CD14-positive monocyte (primary cell): Measurements from ENCODE around the gene SIK3. TPM values are rescaled to one million over a fixed set of nuclear protein-coding genes. Genes with fewer than 3 reads are reported as not detected.
A peak's percentile ranks its signal among the peaks of the same experiment; 100 is the strongest.

ENCODE experiments used
- DNase-seq, 3 donors: peaks; one replicate each; pipeline ENCODE4 v3.0.0-alpha.2; 2011 to 2022
- H2AFZ ChIP-seq: 2 replicates; pipeline ENCODE4 v1.6.0; 2012; ENCODE audit warnings: mild to moderate bottlenecking, low read depth, low read length, inconsistent platforms; ENCODE audit not compliant: insufficient read depth, poor library complexity, severe bottlenecking
- H3K27ac ChIP-seq, 2 donors: 1 replicate in 1 of 2; 2 replicates in 1 of 2; pipeline ENCODE4 v1.5.1; 2012 to 2013; ENCODE audit warnings: low read length in 2 of 2, control low read depth in 1 of 2, inconsistent platforms in 1 of 2, low read depth in 1 of 2, mild to moderate bottlenecking in 1 of 2
- H3K27me3 ChIP-seq, 2 donors: one replicate each; pipeline versions ENCODE4 v1.6.0 to v1.6.1; 2011 to 2013; ENCODE audit warnings: low read length in 2 of 2; ENCODE audit not compliant: control insufficient read depth in 2 of 2, insufficient read depth in 2 of 2
- H3K36me3 ChIP-seq, 2 donors: replicated peaks in 1 of 2; 1 replicate in 1 of 2; 2 replicates in 1 of 2; pipeline versions ENCODE4 v1.5.1 to v1.6.1; 2012 to 2013; ENCODE audit warnings: low read length in 2 of 2, control low read depth in 1 of 2, inconsistent platforms in 1 of 2, mild to moderate bottlenecking in 1 of 2; ENCODE audit not compliant: insufficient read depth in 2 of 2, control insufficient read depth in 1 of 2
- H3K4me1 ChIP-seq, 2 donors: 1 replicate in 1 of 2; 2 replicates in 1 of 2; pipeline versions ENCODE4 v1.5.1 to v1.6.1; 2012 to 2013; ENCODE audit warnings: low read length in 2 of 2, control low read depth in 1 of 2, inconsistent platforms in 1 of 2, mild to moderate bottlenecking in 1 of 2, moderate library complexity in 1 of 2; ENCODE audit not compliant: insufficient read depth in 2 of 2, control insufficient read depth in 1 of 2
- H3K4me2 ChIP-seq: replicated peaks from 2 replicates; pipeline ENCODE3; 2012; ENCODE audit warnings: low read length, moderate library complexity, mild to moderate bottlenecking; ENCODE audit not compliant: poor library complexity, severe bottlenecking; ENCODE audit errors: extremely low read depth
- H3K4me3 ChIP-seq, 3 experiments: fragments of 200-600 bp in 1 of 3; sonication (generic) in 1 of 3; replicated peaks in 1 of 3; 1 replicate in 2 of 3; 2 replicates in 1 of 3; pipeline ENCODE4 v1.5.1; 2011 to 2013; ENCODE audit warnings: low read length in 3 of 3, mild to moderate bottlenecking in 3 of 3, control low read depth in 2 of 3, low read depth in 2 of 3, inconsistent platforms in 1 of 3, moderate library complexity in 1 of 3
- H3K79me2 ChIP-seq: 2 replicates; pipeline ENCODE4 v1.6.0; 2012; ENCODE audit warnings: mild to moderate bottlenecking, control low read depth, inconsistent platforms, low read length, moderate library complexity; ENCODE audit not compliant: insufficient read depth
- H3K9ac ChIP-seq: 2 replicates; pipeline ENCODE4 v1.6.0; 2017; ENCODE audit warnings: low read length, mild to moderate bottlenecking; ENCODE audit not compliant: insufficient read depth, poor library complexity, severe bottlenecking
- H3K9me3 ChIP-seq, 2 donors: replicated peaks in 1 of 2; 1 replicate in 1 of 2; 2 replicates in 1 of 2; pipeline versions ENCODE4 v1.5.1 to v1.6.1; 2012 to 2013; ENCODE audit warnings: low read length in 2 of 2, control low read depth in 1 of 2; ENCODE audit not compliant: control insufficient read depth in 1 of 2, insufficient read depth in 1 of 2
- H4K20me1 ChIP-seq: 2 replicates; pipeline ENCODE4 v1.6.0; 2012; ENCODE audit warnings: mild to moderate bottlenecking, low read length, control low read depth, moderate library complexity; ENCODE audit not compliant: insufficient read depth
- H3K27ac Mint-ChIP-seq, 7 donors: one replicate each; pipeline ENCODE4 v1.8.0; 2020; ENCODE audit warnings: mild to moderate bottlenecking in 7 of 7, mixed read lengths in 7 of 7, moderate library complexity in 6 of 7, inconsistent platforms in 2 of 7
- H3K27me3 Mint-ChIP-seq, 3 donors: one replicate each; pipeline ENCODE4 v1.8.0; 2021 to 2022; ENCODE audit warnings: low read depth in 3 of 3, mild to moderate bottlenecking in 3 of 3, mixed read lengths in 3 of 3, moderate library complexity in 3 of 3, inconsistent platforms in 1 of 3
- H3K36me3 Mint-ChIP-seq, 2 donors: one replicate each; pipeline ENCODE4 v1.8.0; 2020; ENCODE audit warnings: mixed read lengths in 2 of 2, inconsistent platforms in 1 of 2, mild to moderate bottlenecking in 1 of 2
- H3K4me1 Mint-ChIP-seq: one replicate; pipeline ENCODE4 v1.8.0; 2020; ENCODE audit warnings: mild to moderate bottlenecking, mixed read lengths
- H3K4me3 Mint-ChIP-seq, 2 donors: one replicate each; pipeline ENCODE4 v1.8.0; 2020; ENCODE audit warnings: mild to moderate bottlenecking in 2 of 2, mixed read lengths in 2 of 2, moderate library complexity in 1 of 2
- H3K9me3 Mint-ChIP-seq, 7 donors: one replicate each; pipeline ENCODE4 v1.8.0; 2020 to 2022; ENCODE audit warnings: mixed read lengths in 7 of 7, mild to moderate bottlenecking in 6 of 7, moderate library complexity in 6 of 7, inconsistent platforms in 2 of 7
- CTCF ChIP-seq: fragments of 200-600 bp; IDR thresholded peaks from one replicate; pipeline ENCODE4 v1.8.0; 2022; ENCODE audit warnings: antibody characterized with exemption, mild to moderate bottlenecking
- WGBS: methylation state at CpG from one replicate; pipeline ENCODE4 v1.1.5; 2013; ENCODE audit warnings: missing lambda C conversion rate; ENCODE audit not compliant: insufficient coverage; 5-methylcytosine and 5-hydroxymethylcytosine counted together
- intact Hi-C, 2 donors: fragments of 100-400 bp; cut with micrococcal nuclease; formaldehyde crosslinking; loops; one replicate each; pipeline versions ENCODE4 v1.15.0 to v1.15.1; 2023
- polyA plus RNA-seq, 3 donors: library from polyadenylated mRNA; depleted of rRNA in 1 of 3; unstranded in 2 of 3; stranded (reverse) in 1 of 3; fragments of 300-500 nt in 2 of 3; fragments of >200 nt in 1 of 3; fragmentation: Illumina TruSeq in 2 of 3; gene quantifications; 1 replicate in 2 of 3; 2 replicates in 1 of 3; pipeline ENCODE4 v1.2.3, GENCODE V29; 2012 to 2021

SIK3 gene
- polyA plus RNA-seq, 3 donors = 18.3 to 142 (median 20.0) TPM

GRCh38 chr11:116929414-116930090 lies 168.7 kb downstream of the SIK3 start:
- no peak for TF ChIP-seq CTCF
- H3K4me2 ChIP-seq = peak overlapping the region; percentile 54
- H3K9me3 Mint-ChIP-seq = peaks cover 0 to 2% (median 0%) of the 10 kb centered on the region in 7 donors
- peak overlapping the region in 1 of 2 donors; percentile 72 for H3K27ac ChIP-seq
- peaks cover 47 to 52% of the 10 kb centered on the region in 2 donors for H3K4me1 ChIP-seq
- peak overlapping the region; percentile 59 to 79 for H3K4me3 Mint-ChIP-seq
- H3K9me3 ChIP-seq = no peaks in the 10 kb centered on the region
- H3K79me2 ChIP-seq = peaks cover 70% of the 10 kb centered on the region
- H3K4me1 Mint-ChIP-seq = peaks cover 64% of the 10 kb centered on the region
- peak overlapping the region in 6 of 7 donors; percentile 75 to 97 (median 88) for H3K27ac Mint-ChIP-seq
- WGBS = no CpG with 5 or more reads among the region's 6 CpGs
- H2AFZ ChIP-seq = no peak overlapping the region
- no peak for DNase-seq
- H3K36me3 ChIP-seq = peaks cover 20 to 35% of the 10 kb centered on the region in 2 donors
- H3K27me3 ChIP-seq = no peaks in the 10 kb centered on the region
- no peaks in the 10 kb centered on the region for H3K27me3 Mint-ChIP-seq
- intact Hi-C loops = no loop called here
- peak overlapping the region; percentile 22 for H3K9ac ChIP-seq
- H3K4me3 ChIP-seq = peak overlapping the region in 2 of 3 experiments; percentile 9 to 52
- peaks cover 31 to 40% of the 10 kb centered on the region in 2 donors for H3K36me3 Mint-ChIP-seq
- peaks cover 14% of the 10 kb centered on the region for H4K20me1 ChIP-seq

- H2AFZ ChIP-seq = no peak overlapping the region
- peaks cover 0 to 2% (median 0%) of the 10 kb centered on the region in 7 donors for H3K9me3 Mint-ChIP-seq
Measured at GRCh38 chr11:116928845-116929244, 169.4 kb downstream of the SIK3 start.

More at GRCh38 chr11:116928845-116929244, 169.4 kb downstream of the SIK3 start:
- Mint-ChIP-seq H3K4me3 (no peak overlapping the region), H3K4me1 (peaks cover 64% of the 10 kb centered on the region), H3K27ac (peak overlapping the region in 5 of 7 donors; percentile 8 to 82 (median 58)), H3K36me3 (peaks cover 30 to 43% of the 10 kb centered on the region in 2 donors), H3K27me3 (no peaks in the 10 kb centered on the region)
- peaks cover 71% of the 10 kb centered on the region for H3K79me2 ChIP-seq
- peak overlapping the region in 1 of 2 donors; percentile 72 for H3K27ac ChIP-seq
- peaks cover 23 to 41% of the 10 kb centered on the region in 2 donors for H3K36me3 ChIP-seq
- no peak for TF ChIP-seq CTCF
- no peak for DNase-seq
- peaks cover 17% of the 10 kb centered on the region for H4K20me1 ChIP-seq
- H3K4me1 ChIP-seq = peaks cover 47 to 52% of the 10 kb centered on the region in 2 donors
- intact Hi-C loops = no loop called here
- no peak overlapping the region for H3K9ac ChIP-seq
- no CpG with 5 or more reads among the region's 5 CpGs for WGBS
- H3K4me3 ChIP-seq = peak overlapping the region in 1 of 3 experiments; percentile 52
- H3K4me2 ChIP-seq = peak overlapping the region; percentile 54
- no peaks in the 10 kb centered on the region for H3K9me3 ChIP-seq
- no peaks in the 10 kb centered on the region for H3K27me3 ChIP-seq
